ENCODE measurements around the gene POMC. TPM values are rescaled to one million over a fixed set of nuclear protein-coding genes. Genes with fewer than 3 reads are reported as not detected.
A peak's percentile ranks its signal among the peaks of the same experiment; 100 is the strongest.

Gene POMC
- total and polyA plus RNA-seq, 2 of the 8 experiments (the other 6 are each of a cell fraction or from before 2014, with no cell fraction given): 1.7 to 4.7 TPM

DNA sequence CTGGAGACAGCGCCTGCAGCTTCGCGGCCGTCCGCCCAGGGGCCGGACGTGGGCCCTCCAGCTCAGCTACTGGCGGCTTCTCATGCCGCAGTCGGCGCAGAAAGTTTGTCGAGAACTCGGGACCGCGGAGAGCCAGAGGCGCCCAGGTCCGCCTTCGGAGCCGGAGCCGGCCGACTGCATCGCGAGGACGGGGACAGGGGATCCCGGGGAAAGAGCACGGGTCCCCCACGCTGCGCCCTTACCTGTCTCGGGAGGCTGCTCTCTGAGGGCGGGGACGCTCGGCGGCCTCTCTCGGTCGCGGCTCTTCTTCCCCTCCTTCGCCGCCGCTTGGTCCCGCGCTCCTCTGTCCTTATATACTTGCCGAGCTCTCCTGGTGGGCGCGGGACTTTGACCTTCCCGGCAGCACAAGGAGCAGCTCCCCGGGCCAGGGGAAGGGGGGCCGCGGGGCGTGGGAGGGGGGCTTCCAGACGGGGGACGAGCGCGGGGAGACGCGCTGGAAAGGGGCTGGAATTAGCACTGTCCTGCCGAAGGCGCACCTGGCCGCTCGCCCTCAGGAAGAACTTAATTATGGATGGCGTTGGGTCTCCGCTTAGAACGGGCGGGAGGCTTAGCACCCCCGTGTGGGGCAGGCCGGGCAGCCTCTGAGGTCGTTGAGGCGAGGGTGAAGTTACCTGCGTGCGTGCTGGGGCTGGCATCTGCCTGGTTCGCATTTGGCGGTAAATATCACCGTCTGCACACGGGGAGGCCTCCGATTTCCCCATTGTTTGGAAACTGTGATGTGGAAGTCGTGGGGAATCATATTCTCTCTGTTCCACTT, at the start of gene POMC (continued):
- TF ChIP-seq, protein P1, sequence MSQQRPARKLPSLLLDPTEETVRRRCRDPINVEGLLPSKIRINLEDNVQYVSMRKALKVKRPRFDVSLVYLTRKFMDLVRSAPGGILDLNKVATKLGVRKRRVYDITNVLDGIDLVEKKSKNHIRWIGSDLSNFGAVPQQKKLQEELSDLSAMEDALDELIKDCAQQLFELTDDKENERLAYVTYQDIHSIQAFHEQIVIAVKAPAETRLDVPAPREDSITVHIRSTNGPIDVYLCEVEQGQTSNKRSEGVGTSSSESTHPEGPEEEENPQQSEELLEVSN (IDR thresholded peaks at IDR 0.05): peak; percentile 98
- TF ChIP-seq CBX8 (IDR thresholded peaks at IDR 0.05; ENCODE audit: borderline replicate concordance, low read depth, low read length) (no peak), SUZ12 (IDR thresholded peaks at IDR 0.05; ENCODE audit: low read length) (peak; percentile 51), KDM4A (IDR thresholded peaks at IDR 0.05; ENCODE audit: low read depth, low read length, severe bottlenecking) (peak; percentile 97), NANOG (IDR thresholded peaks at IDR 0.05; ENCODE audit: insufficient read depth, low read depth, low read length, poor library complexity, severe bottlenecking) (no peak), YY1 (IDR thresholded peaks at IDR 0.05; ENCODE audit: low read depth, low read length) (no peak), SP1 (IDR thresholded peaks at IDR 0.05; ENCODE audit: low read depth, low read length) (no peak), KDM5A (IDR thresholded peaks at IDR 0.05; ENCODE audit: low read length) (no peak), TAF1 (IDR thresholded peaks at IDR 0.05; ENCODE audit: low read depth, low read length) (0 out of 2 replicates have a peak, but pooled peaks have one; percentile 27), EP300 (IDR thresholded peaks at IDR 0.05; ENCODE audit: borderline replicate concordance in 1 of 2, low read depth in 2 of 2, low read length in 2 of 2) (no peak), RXRA (IDR thresholded peaks at IDR 0.05; ENCODE audit: insufficient read depth, low read depth, low read length) (no peak), ATF2 (IDR thresholded peaks at IDR 0.05; ENCODE audit: low read length) (no peak), GABPA (IDR thresholded peaks at IDR 0.05; ENCODE audit: borderline replicate concordance, insufficient read depth, low read length) (no peak), CHD2 (IDR thresholded peaks at IDR 0.05; ENCODE audit: low read length) (no peak), EZH2 (IDR thresholded peaks at IDR 0.05; ENCODE audit: low read depth, low read length, severe bottlenecking) (peak; percentile 70), SIRT6 (IDR thresholded peaks at IDR 0.05; ENCODE audit: low read length) (no peak), SAP30 (IDR thresholded peaks at IDR 0.05; ENCODE audit: insufficient read depth, insufficient replicate concordance, low read length) (no peak)
- TF ChIP-seq, protein P2, sequence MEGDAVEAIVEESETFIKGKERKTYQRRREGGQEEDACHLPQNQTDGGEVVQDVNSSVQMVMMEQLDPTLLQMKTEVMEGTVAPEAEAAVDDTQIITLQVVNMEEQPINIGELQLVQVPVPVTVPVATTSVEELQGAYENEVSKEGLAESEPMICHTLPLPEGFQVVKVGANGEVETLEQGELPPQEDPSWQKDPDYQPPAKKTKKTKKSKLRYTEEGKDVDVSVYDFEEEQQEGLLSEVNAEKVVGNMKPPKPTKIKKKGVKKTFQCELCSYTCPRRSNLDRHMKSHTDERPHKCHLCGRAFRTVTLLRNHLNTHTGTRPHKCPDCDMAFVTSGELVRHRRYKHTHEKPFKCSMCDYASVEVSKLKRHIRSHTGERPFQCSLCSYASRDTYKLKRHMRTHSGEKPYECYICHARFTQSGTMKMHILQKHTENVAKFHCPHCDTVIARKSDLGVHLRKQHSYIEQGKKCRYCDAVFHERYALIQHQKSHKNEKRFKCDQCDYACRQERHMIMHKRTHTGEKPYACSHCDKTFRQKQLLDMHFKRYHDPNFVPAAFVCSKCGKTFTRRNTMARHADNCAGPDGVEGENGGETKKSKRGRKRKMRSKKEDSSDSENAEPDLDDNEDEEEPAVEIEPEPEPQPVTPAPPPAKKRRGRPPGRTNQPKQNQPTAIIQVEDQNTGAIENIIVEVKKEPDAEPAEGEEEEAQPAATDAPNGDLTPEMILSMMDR (IDR thresholded peaks at IDR 0.05; ENCODE audit: control extremely low read depth in 1 of 3, insufficient read depth in 1 of 3, low read depth in 1 of 3, low read length in 3 of 3): no peak
